ENCODE results near the gene IQSEC3. TPM values are rescaled to one million over a fixed set of nuclear protein-coding genes. Genes with fewer than 3 reads are reported as not detected.

Gene IQSEC3
- total and polyA plus RNA-seq, 10 of the 15 experiments (the other 5 are each of a cell fraction or from before 2014, with no cell fraction given): not detected

DNA sequence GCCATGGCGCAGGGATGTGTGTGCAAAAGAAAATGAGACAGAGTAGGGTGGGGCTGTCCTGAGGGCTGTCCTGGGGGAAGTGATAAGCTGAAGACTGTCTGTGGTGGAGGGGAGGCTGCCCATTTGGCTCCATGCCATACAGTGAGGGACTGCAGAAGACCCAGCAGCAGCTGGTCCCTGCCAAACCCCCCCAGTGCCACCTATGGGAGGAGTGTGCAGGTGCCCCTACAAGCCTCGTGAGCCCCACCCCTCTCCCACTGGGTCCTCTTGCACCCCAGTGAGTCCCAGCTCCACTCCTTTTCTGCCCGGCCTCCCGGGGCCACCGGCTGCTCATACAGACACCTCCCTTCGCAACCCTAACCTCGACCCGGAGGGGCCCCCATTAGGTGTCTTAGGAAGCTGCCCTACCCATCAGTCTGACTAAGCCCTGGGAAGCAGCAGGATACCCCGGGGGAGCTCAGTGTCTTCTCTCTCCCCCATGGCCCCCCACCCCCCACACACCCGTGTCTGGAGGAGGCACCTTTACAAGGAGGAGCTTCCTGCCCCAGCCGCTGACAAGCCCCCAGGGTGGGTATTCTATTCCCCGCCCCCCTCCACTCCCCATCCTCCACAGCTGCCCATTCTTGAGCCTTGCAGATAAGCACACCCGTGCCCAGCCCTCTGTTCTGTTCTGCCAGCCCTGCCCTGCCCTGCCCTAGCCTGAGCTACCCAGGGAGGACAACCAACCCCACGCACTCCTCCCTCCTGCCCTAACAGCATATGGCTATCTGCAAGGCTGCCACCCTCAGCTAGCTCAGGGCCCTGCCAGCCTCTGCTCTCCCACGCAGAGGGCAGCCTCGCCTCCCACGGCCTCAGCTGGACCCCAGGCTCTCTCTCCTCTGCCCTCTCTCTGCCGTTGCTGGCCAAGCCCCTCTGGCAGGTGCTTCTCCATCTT lies 105.4 kb downstream of the IQSEC3 start:
- ChIA-PET SMC1A (ENCODE audit: uncharacterized antibody, unreplicated experiment) (no interaction called here), POLR2A (no interaction called here), RAD21 (ENCODE audit: unreplicated experiment) (no interaction called here), CTCF (no interaction called here)
- H3K4me2 ChIP-seq (ENCODE audit: control insufficient read depth, insufficient read depth): no peak overlapping the region
- no peaks in the 10 kb centered on the region; a peak in 3 of 4 replicates for H3K27me3 ChIP-seq (replicated peaks in 1 of 2; ENCODE audit: control insufficient read depth in 2 of 2, insufficient read depth in 2 of 2, low read length in 1 of 2)
- WGBS (ENCODE audit: insufficient coverage, insufficient replicate concordance, low lambda C conversion rate, missing lambda C conversion rate): 26% methylated on average over 14 of the region's 18 CpGs
- H3K4me3 ChIP-seq: no peak overlapping the region
- no TSS peak for BruUV-seq (replicated peaks)
- H3K9ac ChIP-seq (ENCODE audit: control insufficient read depth, insufficient read depth, low read length): no peak overlapping the region
- no peak for TF ChIP-seq MYB (IDR thresholded peaks at IDR 0.05; ENCODE audit: borderline replicate concordance, low read depth, low read length)
- no peak overlapping the region for H3K27ac ChIP-seq (ENCODE audit: control insufficient read depth, insufficient read depth)
- no peaks in the 10 kb centered on the region for H3K79me2 ChIP-seq (ENCODE audit: control insufficient read depth, insufficient read depth, low read length)
- no peaks in the 10 kb centered on the region for H4K20me1 ChIP-seq (ENCODE audit: control insufficient read depth, insufficient read depth)
- FAIRE-seq (no peak), ATAC-seq (no peak), DNase-seq (ENCODE audit: low read depth, low spot score) (no peak)
- H3K36me3 ChIP-seq (ENCODE audit: control insufficient read depth in 2 of 2, insufficient read depth in 2 of 2, low read length in 1 of 2): no peaks in the 10 kb centered on the region
- no peaks in the 10 kb centered on the region for H3K9me3 ChIP-seq (replicated peaks; ENCODE audit: control insufficient read depth, insufficient read depth, low read length)
- H3K4me1 ChIP-seq (ENCODE audit: control insufficient read depth, insufficient read depth, low read length): peaks cover 4% of the 10 kb centered on the region; the same call in 1 of the 2 replicates
- no peak overlapping the region for H2AFZ ChIP-seq (ENCODE audit: control insufficient read depth, low read depth, low read length)
- intact Hi-C loops (cut with micrococcal nuclease; ENCODE audit: unreplicated experiment): no loop called here
- in situ Hi-C loops (cut with MboI): no loop called here

GRCh38 chr12:172732-173161 lies 106.2 kb downstream of the IQSEC3 start:
- Histone ChIP-seq H4K20me1 (ENCODE audit: control insufficient read depth, insufficient read depth) (no peaks in the 10 kb centered on the region), H3K4me2 (ENCODE audit: control insufficient read depth, insufficient read depth) (no peak overlapping the region), H3K27me3 (replicated peaks in 1 of 2; ENCODE audit: control insufficient read depth in 2 of 2, insufficient read depth in 2 of 2, low read length in 1 of 2) (no peaks in the 10 kb centered on the region; a peak in 3 of 4 replicates), H3K36me3 (ENCODE audit: control insufficient read depth in 2 of 2, insufficient read depth in 2 of 2, low read length in 1 of 2) (no peaks in the 10 kb centered on the region), H3K4me1 (ENCODE audit: control insufficient read depth, insufficient read depth, low read length) (peaks cover 4% of the 10 kb centered on the region; the same call in 1 of the 2 replicates), H3K9me3 (replicated peaks; ENCODE audit: control insufficient read depth, insufficient read depth, low read length) (no peaks in the 10 kb centered on the region), H3K79me2 (ENCODE audit: control insufficient read depth, insufficient read depth, low read length) (no peaks in the 10 kb centered on the region), H3K4me3 (no peak overlapping the region), H3K27ac (ENCODE audit: control insufficient read depth, insufficient read depth) (no peak overlapping the region), H3K9ac (ENCODE audit: control insufficient read depth, insufficient read depth, low read length) (no peak overlapping the region), H2AFZ (ENCODE audit: control insufficient read depth, low read depth, low read length) (no peak overlapping the region)
- ChIA-PET SMC1A (ENCODE audit: uncharacterized antibody, unreplicated experiment) (no interaction called here), POLR2A (no interaction called here), RAD21 (ENCODE audit: unreplicated experiment) (no interaction called here), CTCF (no interaction called here)
- ATAC-seq (no peak), FAIRE-seq (no peak), DNase-seq (ENCODE audit: low read depth, low spot score) (no peak)
- BruUV-seq (replicated peaks): no TSS peak
- no peak for TF ChIP-seq HDAC6 (IDR thresholded peaks at IDR 0.05; ENCODE audit: unreplicated experiment)
- no peak for TF ChIP-seq SIX5 (IDR thresholded peaks at IDR 0.05; ENCODE audit: low read depth, low read length, severe bottlenecking)
- TF ChIP-seq RAD51 (IDR thresholded peaks at IDR 0.05): no peak
- no peak for TF ChIP-seq SIN3A (IDR thresholded peaks at IDR 0.05; ENCODE audit: low read depth, low read length)
- TF ChIP-seq BRCA1 (IDR thresholded peaks at IDR 0.05; ENCODE audit: low read depth, low read length): no peak
- no peak for TF ChIP-seq HCFC1 (IDR thresholded peaks at IDR 0.05; ENCODE audit: low read length)
- TF ChIP-seq TCF7 (IDR thresholded peaks at IDR 0.05; ENCODE audit: borderline replicate concordance): no peak
- no peak for TF ChIP-seq JUNB (IDR thresholded peaks at IDR 0.05)
- no peak for TF ChIP-seq FOXK2 (IDR thresholded peaks at IDR 0.05)
- no peak for TF ChIP-seq BMI1 (IDR thresholded peaks at IDR 0.05; ENCODE audit: borderline replicate concordance)
- TF ChIP-seq MYB (IDR thresholded peaks at IDR 0.05; ENCODE audit: borderline replicate concordance, low read depth, low read length): no peak
- no peak for TF ChIP-seq E4F1 (IDR thresholded peaks at IDR 0.05; ENCODE audit: borderline replicate concordance, partially characterized antibody)
- intact Hi-C loops (cut with micrococcal nuclease; ENCODE audit: unreplicated experiment): no loop called here
- WGBS (ENCODE audit: insufficient coverage, insufficient replicate concordance, low lambda C conversion rate, missing lambda C conversion rate): 53% methylated on average over 15 of the region's 15 CpGs
- in situ Hi-C loops (cut with MboI): no loop called here
